HG03060 (cell line): ENCODE data around the gene SBSN.
"Not testable (repeated sequence)": the region's sequence is repeated elsewhere in the genome, so short reads cannot be mapped to it uniquely, and the experiment has no call there.

ENCODE experiments used
- ATAC-seq: cut with Tn5 transposase; IDR thresholded peaks from one replicate; pipeline ENCODE4 v1.9.1; 2021; ENCODE audit warnings: low read depth, moderate number of reproducible peaks; ENCODE audit not compliant: unreplicated experiment

SBSN gene

DNA sequence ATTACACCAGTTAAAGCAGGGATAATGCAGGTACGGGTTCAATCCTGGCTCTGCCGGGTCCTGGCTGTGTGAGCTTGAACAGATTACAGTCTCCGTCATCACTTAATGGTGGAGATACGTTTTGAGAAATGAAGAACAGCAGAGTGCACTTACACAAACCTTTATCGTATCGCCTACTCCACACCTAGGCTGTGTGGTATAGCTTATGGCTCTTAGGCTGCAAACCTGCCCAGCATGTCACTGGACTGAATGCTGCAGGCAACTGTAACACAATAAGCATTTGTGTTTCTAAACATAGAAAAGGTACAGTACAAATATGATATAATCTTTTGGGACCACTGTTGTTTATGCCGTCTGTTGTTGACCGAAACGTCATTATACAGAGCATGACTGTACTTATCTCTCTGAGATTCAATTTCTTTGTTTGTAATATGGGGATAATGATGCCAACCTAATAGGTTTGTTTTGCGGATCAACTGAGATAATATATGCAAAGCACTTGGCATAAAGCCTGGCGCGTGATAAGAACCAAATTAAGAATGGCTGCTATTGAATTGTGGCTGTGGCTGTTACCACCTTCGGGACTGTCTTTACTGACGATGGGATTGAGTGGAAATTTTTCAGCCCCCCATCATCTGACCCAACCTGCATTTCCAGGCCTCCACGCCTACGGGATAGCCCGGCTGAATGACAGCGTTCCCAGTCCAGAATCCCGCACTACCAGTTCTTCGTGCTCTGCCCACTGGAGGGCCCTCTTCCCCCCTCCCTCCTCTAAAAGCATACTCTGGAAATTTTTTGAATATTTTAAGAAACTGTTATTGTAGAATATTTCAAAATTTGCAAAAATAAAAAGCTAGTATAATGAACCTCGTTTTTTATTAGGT, 49.1 kb downstream of the SBSN start:
- no peak for ATAC-seq

DNA sequence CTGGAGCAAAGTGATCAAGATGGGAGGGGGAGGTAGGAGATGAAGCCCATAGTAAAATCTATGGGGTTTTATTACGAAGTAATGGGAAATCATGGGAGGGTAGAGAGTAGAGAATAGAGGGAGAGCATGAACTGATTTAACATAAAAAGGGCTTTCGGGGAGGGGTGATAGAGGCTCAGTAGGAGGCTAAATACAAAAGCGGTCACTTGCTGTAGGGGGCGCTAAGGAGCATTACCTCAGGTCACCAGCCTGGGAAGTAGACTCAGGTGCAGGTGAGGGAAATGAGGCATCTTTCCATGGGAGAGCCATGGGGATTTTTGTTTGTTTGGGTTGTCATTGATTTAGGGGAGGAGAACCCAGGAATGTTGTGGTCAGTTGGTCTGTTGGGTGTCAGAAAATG, 52.0 kb downstream of the SBSN start:
- ATAC-seq: no peak

DNA sequence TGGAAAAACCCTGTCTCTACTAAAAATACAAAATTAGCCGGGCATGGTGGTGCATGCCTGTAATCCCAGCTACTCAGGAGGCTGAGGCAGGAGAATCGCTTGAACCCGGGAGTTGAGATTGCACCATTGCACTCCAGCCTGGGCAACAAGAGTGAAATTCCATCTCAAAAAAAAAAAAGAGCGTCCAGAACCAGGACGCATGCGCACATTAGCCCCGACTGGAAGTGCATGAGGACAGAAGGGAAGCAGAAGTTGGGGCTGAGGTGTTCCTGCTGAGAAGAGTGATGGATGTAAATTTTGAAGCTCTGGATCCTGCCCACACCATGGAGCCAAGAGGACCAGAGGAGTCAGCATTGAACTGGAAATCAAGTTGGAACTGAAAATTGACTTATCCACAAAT, 53.5 kb downstream of the SBSN start:
- ATAC-seq: not testable (repeated sequence)

DNA sequence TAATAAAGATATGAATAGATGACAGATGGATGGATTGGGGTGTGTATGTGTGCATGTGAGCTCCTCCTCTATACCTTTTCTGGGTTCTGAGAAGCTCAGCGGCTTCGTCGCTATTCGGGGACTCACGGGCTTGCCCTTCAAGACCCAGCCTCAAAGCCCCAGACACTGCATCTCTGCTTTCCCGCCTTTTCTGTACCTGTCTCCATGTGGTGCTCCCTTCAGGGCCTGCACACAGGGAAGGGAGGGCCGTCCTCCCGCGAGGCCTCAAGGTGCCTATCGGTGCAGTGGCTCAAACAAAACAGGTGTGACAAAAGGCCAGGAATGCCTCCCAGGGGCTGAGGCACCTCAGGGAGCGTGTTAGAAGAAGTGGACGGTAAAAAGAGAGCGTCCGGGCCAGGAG, 54.0 kb downstream of the SBSN start:
- no peak for ATAC-seq
